Stimulated activated CD8-positive, alpha-beta memory T cell treated with anti-CD3 and anti-CD28 coated beads, Interleukin-12 subunit alpha, Interleukin-12 subunit beta, amount 100 ng/mL, for 1 hour (primary cell): ENCODE results near the gene MYO10.

Experiments
- DNase-seq: peaks from one replicate; pipeline ENCODE4 v3.0.0-alpha.2; 2020; ENCODE audit warnings: low read depth

MYO10 gene

DNA sequence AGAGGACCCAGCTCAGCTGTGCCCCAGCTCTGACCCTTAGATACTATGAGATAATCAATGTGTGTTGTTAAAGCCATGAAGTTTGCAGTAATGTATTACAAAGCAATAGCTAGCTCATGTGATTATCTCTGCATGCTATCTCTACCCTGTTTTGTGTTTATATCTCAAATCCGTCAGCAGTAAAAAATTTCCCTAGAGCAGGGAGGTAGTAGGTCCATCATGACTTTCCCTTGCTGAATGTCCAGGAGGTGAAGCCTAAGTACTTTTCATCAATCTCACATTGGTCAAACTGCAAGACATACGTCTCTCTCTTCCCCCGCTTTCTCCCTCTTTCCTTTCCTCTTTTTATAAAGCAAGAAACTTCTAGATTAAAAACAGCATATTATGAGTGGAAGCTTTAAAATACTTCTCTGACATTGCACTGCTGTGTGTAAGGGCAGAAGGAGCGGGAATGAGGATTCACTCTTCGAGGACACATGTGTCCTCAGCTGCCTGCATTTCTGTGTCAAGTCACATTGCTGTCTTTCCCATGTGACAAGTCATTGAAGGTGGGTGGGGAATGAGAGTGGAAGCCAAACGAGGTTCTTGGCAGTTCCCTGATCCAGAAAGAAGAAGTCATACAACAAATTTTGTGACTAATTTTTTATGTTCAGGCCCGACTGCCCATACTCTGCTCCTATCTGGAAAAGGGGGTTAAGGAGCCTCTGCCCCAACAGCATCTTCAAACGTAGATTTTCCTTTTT, 226.2 kb downstream of the MYO10 start:
- DNase-seq: no peak

DNA sequence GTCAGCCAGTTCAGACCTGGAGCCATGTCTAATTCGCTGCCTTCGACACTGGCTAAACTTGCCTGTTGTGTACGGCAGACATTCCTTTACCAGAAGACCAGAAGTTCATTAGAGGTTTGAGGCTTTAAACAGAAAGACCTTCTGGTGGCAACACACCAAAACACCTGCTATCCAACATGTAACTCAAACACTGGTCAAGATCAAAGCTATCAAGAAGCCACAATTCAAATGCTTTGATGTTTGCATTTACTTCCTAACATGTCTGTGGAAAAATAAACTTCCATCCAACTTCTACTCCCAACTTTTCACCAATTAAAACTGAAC, 228.3 kb downstream of the MYO10 start:
- no peak for DNase-seq

DNA sequence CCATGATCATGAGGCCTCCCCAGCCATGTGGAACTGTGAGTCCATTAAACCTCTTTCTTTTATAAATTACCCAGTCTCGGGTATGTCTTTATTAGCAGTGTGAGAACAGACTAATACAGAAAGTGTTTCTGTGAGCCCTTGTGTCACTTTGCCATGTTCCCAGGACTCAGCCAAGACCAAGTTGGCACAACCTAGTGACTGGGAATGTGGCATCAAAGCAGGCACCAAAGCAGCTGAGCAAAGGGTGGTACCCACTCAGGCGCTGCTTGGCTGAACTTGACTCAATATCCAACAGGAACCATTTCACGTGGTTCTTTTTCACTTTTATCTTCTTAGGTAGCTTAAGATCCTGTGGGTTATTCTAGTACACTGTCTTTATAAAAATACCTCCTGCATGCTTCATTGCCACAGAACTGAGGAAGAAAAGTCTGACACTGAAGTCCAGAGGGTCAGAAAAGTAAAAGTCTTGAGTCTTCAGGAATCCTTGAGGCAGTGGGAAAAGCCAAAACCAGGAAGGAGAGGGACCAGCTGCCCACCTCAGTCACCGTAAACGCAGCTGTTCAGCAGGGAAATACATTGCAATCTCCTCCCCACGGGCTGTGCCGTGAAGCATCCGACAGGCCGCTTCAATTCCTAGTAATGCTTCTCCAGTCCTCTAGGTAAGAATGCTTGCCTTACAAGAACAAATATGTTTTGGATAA, 228.8 kb downstream of the MYO10 start:
- no peak for DNase-seq

DNA sequence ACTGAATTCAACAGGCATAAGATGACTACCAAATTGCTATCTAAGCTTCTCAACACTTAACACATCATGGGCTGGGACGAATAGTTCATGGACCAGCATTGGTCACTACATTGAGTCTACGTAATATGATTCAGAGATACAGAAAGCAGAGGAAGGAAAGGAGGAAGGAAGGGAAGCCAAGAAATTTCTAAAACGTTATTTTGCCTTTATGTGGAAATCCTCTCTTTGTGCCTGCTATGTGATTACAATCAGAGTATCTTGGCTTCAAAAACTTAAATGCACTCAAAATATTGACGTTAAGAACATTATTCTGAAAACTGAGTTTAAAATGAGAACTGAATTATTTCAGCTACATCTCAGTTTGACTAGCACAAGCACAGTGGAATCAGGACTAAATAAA, 231.1 kb downstream of the MYO10 start:
- no peak for DNase-seq

DNA sequence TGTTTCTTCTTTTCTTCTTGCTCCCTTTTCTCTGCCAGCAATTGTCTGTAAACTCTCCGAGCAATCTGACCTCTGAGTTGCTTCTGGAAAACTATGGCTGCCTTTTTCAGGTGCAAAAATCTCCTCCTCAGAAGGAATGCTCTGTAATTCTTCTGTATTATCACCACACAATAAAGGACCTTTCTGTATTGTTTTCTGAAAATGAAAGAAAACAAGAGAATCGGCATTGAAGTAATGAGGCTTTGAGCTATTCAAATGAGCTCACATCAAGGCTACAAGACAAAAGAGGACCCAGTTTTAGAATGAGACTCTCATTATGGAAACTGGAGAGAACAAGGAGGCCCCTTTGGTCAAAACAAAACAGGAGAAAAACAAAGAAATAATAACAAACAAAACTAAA, 233.1 kb downstream of the MYO10 start:
- DNase-seq: no peak

DNA sequence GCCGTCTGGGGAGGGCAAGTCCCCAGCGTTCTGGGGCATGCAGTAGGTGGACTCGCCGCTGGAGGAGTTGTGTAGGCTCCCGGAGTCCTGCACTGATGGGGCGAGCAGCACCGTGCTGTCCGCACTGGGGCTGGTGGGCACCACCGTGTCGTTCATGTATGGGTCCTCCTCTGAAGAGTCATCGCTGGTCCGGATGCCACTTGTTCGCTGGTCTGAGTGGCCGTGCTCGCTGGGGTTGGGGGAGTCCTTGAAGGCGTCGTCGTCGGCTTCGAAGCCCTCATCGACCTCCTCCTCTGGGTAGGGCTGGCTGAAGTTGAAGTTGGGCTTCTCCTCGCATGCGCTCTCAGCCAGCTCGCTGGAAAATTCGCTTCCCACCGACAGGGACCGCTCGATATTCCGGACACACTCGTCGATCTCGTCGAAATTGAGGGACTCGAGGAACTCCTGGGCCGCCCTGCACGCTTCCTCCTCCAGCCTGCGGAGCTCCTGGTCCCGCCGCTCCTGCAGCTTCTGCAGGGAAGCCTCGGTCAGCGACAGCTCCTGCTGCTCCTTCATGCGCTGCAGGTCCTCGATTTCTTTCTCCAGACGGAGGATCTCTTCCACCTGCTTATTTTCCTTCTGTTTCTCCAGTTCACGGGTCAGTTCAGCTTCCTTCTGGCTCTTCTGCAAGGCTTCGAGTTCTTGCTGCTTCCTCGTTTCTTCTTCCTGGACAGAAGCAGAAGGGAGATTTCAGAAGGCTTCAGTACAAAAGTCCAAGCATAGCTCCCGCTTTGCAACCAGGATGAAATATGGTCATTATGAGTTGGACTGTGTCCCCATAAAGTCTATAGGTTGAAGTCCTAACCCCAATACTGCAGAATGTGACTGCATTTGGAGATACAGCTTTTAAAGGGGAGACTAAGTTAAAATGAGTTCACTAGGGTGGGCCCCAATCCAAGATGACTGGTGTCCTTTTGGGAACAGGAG, 234.7 kb downstream of the MYO10 start:
- no peak for DNase-seq

DNA sequence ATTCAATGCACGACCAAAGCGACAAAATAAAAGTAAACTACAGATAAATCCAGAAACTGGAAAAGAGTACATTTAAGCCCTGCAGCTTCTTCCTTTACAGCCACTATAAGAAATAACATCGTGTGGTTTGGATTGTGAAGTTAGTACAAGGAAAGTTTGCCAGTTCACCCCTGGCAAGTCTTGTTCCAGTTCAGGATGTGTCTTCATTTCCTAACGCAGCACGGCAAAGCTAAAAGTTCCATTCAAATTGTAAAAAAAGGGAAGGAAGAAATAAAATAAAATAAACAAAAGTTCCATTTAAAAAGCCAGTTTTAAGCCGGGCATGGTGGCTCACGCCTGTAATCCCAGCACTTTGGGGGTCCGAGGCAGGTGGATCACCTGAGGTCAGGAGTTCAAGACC, 236.0 kb downstream of the MYO10 start:
- DNase-seq: no peak

DNA sequence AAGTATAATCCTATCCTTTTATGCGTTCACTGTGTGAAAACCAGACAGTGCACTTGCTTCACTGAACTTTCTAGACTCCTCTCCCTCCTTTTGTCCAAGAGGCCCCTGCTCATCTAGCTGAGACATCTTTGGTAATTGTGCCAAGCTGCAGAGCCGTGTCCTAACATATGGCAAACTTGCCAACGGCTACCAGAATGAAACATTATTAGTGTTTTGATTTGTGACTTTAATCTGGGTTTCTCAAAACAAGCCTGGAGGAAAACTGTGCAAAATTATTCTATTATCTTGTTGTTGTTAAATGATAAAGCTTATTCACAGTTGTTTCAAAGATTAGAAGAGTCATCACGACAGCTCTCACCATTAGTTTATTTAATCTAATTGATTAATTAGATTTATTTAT, 240.3 kb downstream of the MYO10 start:
- DNase-seq: no peak

DNA sequence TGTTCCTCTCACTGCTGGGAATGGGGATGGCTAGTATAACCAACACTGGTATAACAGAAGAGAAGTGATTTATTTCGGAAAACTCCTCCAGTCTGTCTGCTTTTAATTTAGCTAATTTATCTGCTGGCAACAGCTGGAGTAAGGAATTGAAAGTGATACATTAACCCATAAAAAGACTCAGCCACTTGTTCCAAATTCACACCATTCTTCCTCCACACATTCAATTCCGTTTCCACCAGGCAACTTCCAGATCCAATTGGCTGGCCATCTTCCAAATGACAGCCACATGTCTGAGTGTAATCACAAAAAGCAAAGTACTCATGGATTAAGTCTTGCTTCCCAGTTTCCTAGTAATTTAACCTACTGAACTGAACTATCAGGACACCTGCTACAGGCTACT, 242.2 kb downstream of the MYO10 start:
- DNase-seq: no peak

DNA sequence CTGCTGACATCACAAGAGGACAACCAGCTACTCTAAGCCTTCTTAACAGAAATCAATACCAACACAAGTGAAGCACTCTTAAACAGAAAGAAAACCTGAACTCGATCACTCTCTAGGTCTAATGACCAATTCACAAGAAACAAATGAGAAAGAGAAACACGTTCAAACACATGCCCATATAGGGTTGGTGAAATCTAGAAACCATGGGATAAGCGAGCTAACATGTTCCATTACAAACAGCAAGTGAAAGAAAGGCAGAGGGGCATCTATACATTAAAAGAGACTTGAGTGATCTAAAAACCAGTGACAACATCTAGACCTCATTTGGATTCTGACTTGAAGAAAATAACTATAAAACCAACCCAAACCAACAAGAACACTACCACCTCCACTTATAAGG, 244.4 kb downstream of the MYO10 start:
- no peak for DNase-seq

DNA sequence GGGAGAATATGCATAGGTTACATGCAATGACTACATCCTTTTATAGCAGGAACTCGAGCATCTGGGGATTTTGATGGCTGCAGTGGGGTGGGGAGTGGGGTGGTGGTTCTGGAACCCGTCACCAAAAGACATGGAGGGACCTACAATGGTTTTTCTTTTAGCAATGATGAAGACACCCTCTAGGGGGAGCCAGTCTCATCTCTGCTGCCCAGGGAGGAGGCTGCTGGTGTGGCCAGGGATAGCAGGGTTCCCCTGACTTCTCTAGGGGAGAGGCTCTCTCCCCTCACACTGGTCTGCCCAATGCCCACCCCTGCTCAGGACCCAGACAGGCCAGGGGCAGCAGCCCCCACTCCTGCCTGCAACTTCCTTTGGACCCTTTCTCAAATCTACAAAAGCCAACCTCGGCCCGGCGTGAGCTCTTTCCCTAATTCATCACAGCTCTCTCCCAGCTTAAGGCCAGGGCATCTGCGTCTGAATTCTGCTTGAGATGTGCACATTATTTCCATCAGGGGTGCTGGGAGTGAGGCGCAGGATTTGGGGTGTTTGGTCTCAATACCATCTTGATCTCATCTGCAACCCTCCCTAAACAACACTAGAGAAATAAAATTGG, 245.7 kb downstream of the MYO10 start:
- no peak for DNase-seq

DNA sequence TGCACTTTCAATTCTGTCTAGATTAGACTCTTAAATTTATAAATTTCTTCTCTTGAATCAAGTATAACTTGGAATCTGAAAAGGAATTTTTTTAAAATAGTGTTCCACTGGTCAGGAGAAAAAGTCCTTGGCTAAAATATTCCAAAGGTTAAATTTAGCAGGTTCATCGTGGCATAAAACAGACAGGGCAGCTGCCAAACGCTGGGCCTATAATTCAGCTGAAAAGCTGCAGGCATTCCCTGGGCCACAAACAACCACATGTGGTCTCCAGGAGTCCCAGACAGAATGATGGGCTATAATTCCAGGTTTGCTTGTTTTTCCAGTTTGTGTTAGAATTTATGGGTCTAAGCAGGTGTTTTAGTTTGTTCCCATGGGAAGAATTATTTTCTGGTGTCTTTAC, 248.2 kb downstream of the MYO10 start:
- DNase-seq: no peak

DNA sequence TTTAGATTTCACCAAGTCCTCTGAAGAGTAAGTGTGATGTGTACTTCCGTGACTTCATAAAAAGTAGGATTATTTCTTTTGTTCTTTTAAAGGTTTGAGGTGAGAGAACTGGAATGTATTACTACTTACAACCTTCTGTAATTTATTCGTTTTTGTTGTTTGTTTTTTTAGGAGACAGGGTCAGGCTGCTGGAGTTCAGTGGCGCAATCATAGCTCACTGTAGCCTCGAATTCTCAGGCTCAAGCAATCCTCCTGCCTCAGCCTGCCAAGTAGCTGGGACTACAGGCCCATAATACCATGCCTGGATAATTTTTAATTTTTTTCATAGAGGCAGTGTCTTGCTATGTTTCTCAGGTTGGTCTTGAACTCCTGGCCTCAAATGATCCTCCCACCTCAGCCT, 251.0 kb downstream of the MYO10 start:
- no peak for DNase-seq

DNA sequence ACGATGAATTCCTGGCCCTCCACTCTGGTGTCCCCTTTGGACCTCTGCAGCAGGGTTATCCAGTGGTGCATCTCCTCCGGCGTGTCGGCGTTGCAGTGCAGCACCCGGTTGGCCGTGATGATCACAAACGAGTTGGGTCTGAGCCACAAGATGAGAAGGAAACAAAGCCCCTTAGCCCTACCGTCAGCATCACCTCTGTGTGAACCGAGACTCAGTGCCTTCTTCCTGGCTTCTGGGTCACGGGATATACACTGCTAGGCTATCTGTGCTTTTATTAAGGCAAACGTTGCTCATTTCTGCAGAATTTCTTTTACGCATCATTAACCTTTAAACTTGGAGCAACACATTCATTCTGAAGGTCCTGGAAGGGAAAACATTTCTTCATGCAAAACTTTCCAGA, 254.2 kb downstream of the MYO10 start:
- no peak for DNase-seq

DNA sequence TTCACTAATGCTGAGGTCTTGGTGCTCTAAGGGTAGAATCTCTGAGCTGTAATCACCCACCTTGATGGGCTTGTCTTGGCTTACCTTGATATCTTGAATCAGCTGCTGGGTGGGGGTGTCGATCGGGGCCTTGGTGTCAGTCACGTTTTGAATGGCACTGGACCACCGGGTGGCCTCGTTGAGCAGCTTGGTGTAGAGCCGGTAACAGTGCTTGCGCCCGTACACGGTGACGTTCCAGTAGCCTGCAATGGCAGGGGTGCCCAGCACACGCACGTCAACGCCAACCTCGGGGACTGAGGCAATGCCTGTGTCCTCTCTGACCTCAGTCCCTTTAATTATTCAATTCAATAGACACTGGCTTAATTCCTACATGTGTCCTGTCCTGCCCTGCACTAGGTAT, 256.2 kb downstream of the MYO10 start:
- no peak for DNase-seq

DNA sequence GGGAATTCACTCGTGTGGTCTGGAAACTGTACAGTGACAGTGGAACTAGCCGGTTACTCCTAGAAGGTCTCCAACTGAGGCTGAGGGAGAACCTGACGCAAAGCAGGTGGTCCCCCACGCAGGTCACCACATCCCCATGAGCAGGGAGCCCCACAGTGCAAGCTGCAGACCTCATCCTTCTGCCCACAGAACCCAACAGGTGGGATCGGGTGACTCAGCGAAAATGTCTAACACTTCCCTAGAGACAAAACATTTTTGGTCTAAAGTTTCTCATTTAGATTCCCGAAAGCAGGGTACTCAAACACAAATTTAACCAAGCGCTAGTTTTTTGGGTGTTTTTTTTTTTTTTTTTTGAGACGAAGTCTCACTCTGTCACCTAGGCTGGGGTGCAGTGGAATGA, 256.9 kb downstream of the MYO10 start:
- DNase-seq: no peak

DNA sequence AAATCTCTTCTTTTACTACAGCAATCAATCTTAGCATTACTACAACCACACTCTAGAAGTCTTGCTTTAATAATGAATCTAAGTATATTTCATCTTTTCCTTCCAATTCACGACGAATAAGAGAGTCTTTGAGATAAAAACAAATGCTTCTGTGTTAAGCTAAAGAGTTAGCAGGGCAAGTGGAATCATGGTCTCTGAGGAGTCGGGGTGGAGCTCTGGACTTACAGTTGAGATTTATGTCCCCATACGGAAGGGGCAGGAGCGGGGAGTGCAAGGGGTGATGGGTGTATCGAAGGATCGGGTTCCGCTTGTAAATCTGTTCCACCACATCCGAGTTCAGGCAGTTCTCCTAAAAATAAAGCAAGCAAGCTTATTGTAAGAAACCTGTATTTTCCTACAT, 260.3 kb downstream of the MYO10 start:
- no peak for DNase-seq

DNA sequence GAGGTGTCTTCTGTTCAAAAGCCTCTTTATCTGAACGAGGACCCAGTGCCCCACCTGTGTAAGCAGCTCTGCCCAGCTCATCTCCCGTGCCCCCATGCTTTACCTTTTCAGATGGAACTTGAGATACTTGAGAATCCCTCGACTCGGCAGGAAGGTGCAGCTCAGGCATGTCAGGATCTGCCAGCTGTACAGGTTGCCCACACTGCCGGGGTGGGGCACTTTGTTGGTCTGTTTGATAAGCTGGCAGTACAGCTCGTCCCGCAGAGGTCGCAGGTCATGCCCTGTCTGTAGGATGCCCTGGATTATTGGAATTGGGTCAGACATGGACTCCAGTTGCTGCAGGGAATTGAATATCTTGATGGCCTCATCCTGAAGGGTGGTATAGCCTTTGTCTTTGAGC, 261.3 kb downstream of the MYO10 start:
- no peak for DNase-seq

DNA sequence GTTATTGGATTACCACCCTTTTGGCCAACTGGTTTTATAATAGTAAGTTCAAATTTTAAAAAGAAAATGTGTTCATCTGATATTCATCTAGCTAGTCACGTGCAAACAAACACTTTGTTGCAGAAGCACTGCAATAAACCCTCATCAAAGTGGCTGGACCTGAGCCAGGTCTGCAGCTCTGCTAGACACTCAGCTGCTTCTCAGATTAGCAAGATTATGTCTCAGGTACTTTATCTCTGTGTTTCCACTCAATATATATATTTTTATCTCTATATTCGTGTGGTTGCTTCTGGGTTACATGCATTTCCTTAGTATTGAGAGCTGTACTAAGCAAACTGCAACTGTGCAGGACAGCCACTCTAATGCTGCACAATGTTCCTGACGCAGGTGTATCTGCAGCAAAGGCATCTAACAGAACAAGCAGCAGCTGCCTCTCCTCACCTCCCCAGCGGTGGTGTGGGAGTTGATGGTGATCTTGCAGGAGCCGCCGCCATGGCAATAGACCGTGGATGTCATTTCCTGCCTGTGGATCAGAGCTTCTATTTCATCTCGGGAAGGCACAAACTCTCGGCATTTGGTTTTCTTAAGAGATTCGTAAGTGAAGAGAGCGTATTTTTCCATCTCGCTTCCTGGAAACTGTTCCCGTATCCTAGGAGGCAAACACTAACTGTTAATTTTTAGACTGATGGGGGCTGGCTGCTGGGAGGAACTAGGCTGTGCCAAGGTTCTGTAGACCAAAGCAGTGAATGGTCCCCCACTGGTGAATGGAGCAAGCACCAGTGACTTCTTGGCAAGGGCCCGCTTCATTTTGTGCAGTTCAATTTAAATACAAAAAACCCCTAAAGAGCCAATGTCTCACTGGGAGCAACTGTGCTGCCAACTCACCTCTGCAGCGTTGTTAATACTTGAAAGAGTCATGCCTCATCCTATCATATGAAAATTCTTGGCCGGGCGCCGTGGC, 262.6 kb downstream of the MYO10 start:
- no peak for DNase-seq

DNA sequence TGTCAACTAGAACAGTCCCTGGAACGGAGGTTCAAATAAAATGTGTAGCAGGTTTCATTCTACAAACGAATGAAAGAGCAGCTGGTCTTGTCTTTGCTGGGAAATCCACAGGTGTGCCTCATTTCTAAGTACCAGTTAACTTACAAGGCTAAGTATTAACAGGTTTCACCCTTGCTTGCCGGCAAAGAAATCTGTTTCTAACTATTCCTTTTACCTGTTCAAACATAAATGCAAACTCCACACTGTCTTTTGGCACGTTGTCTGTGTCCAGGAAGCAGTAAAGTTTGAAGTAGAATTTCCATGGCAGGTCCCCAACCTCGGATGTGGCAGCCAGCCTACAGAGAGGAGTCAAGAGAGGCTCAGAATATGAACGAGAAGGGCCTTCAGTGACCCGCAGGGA, 264.9 kb downstream of the MYO10 start:
- DNase-seq: no peak

DNA sequence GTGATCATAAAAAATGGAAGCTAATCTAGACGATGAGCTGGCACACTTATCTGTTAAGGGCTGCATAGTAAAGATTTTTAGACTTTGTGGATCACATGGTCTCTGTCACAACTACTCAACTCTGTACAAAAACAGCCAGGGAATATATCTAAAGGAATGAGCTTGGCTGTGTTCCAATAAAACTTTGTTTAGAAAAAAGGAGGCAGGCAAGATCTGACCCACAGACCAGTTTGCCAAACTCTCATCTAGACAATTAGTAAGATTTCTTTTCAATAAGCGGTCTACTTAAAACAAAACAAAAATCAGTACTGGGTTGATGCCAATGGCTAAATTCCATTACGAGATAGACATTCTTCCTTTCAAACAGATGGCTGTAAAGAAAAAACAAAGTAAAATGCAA, 266.3 kb downstream of the MYO10 start:
- DNase-seq: no peak
